ENCODE results near the gene DNM2. TPM values are rescaled to one million over a fixed set of nuclear protein-coding genes. Genes with fewer than 3 reads are reported as not detected.

The DNM2 gene
- total and polyA plus RNA-seq, 2 of the 13 experiments (the other 11 are each of a cell fraction or from before 2014, with no cell fraction given), result 41.7 to 59.8 TPM

- TF ChIP-seq ZNF318 (CRISPR knock-in tag; IDR thresholded peaks at IDR 0.05) (peak; percentile 68), KLF15 (CRISPR knock-in tag; IDR thresholded peaks at IDR 0.05; ENCODE audit: borderline replicate concordance) (no peak), PAXIP1 (CRISPR knock-in tag; conservative IDR thresholded peaks at IDR 0.05) (peak; percentile 97), POGK (CRISPR knock-in tag; conservative IDR thresholded peaks at IDR 0.05) (peak; percentile 79), ZNF557 (CRISPR knock-in tag; IDR thresholded peaks at IDR 0.05) (no peak), NFIC (IDR thresholded peaks at IDR 0.05; ENCODE audit: low read length) (no peak), CTCF (CRISPR knock-in tag; IDR thresholded peaks at IDR 0.05) (peak; percentile 19; the same call in 1 of the 2 replicates), HCFC1 (IDR thresholded peaks at IDR 0.05; ENCODE audit: low read depth, low read length) (no peak), KDM6A (CRISPR knock-in tag; IDR thresholded peaks at IDR 0.05; ENCODE audit: low read depth) (peak; percentile 89), FOXO4 (CRISPR knock-in tag; conservative IDR thresholded peaks at IDR 0.05) (no peak), REPIN1 (CRISPR knock-in tag; IDR thresholded peaks at IDR 0.05; ENCODE audit: borderline replicate concordance, low read depth) (peak; percentile 88), PHF5A (CRISPR knock-in tag; IDR thresholded peaks at IDR 0.05; ENCODE audit: low read depth, unreplicated experiment) (no peak)
These were observed 46.5 kb downstream of the DNM2 start (continued) for GRCh38 chr19:10764340-10764894.

Data from HepG2 (cell line).